GM06990 (cell line): ENCODE measurements around the gene PARPBP.
A peak's percentile ranks its signal among the peaks of the same experiment; 100 is the strongest.
"Not testable (repeated sequence)": the region's sequence is repeated elsewhere in the genome, so short reads cannot be mapped to it uniquely, and the experiment has no call there.

Source experiments
- DNase-seq: peaks from one replicate; pipeline ENCODE4 v3.0.0-alpha.2; 2011; ENCODE audit not compliant: insufficient read length; ENCODE audit errors: extremely low read depth
- H3K27me3 ChIP-seq: replicated peaks from 2 replicates; pipeline ENCODE4 v1.6.0; 2011; ENCODE audit warnings: low read length; ENCODE audit not compliant: control insufficient read depth, insufficient read depth
- H3K36me3 ChIP-seq: 2 replicates; pipeline ENCODE4 v1.5.1; 2011; ENCODE audit warnings: low read length; ENCODE audit not compliant: control insufficient read depth, insufficient read depth
- H3K4me3 ChIP-seq: replicated peaks from 2 replicates; pipeline ENCODE4 v1.5.1; 2011; ENCODE audit warnings: low read depth, mild to moderate bottlenecking, control low read depth, low read length
- TF ChIP-seq, protein P1 (sequence below): IDR thresholded peaks from 2 replicates; pipeline ENCODE4 v1.5.1; 2011; ENCODE audit warnings: low read length, control low read depth, mild to moderate bottlenecking, inconsistent platforms; ENCODE audit not compliant: insufficient read depth, poor library complexity, severe bottlenecking

Gene PARPBP

DNA sequence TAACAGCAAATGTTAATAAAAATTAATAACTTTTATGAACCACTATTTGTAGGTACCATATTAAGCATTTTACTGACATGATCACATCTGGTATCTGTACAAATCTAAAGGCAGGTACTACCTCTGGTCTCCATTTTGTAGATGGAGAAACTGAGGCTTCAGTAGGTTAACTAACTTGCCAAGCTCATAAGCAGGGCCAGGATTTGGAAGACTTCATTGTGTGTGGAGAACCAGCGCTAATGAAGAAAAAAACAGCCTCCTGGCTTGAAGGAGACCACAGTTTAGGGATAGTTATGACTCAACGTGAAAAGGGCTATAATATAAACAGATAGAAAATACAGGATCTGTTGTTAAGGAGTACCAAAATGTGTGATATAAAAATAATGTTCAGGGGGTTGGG, 1.1 kb upstream of the PARPBP start:
- Histone ChIP-seq H3K4me3 (peak overlapping the region; percentile 96), H3K36me3 (no peaks in the 10 kb centered on the region), H3K27me3 (no peaks in the 10 kb centered on the region)
- TF ChIP-seq, protein P1, sequence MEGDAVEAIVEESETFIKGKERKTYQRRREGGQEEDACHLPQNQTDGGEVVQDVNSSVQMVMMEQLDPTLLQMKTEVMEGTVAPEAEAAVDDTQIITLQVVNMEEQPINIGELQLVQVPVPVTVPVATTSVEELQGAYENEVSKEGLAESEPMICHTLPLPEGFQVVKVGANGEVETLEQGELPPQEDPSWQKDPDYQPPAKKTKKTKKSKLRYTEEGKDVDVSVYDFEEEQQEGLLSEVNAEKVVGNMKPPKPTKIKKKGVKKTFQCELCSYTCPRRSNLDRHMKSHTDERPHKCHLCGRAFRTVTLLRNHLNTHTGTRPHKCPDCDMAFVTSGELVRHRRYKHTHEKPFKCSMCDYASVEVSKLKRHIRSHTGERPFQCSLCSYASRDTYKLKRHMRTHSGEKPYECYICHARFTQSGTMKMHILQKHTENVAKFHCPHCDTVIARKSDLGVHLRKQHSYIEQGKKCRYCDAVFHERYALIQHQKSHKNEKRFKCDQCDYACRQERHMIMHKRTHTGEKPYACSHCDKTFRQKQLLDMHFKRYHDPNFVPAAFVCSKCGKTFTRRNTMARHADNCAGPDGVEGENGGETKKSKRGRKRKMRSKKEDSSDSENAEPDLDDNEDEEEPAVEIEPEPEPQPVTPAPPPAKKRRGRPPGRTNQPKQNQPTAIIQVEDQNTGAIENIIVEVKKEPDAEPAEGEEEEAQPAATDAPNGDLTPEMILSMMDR: no peak
- no peak for DNase-seq

DNA sequence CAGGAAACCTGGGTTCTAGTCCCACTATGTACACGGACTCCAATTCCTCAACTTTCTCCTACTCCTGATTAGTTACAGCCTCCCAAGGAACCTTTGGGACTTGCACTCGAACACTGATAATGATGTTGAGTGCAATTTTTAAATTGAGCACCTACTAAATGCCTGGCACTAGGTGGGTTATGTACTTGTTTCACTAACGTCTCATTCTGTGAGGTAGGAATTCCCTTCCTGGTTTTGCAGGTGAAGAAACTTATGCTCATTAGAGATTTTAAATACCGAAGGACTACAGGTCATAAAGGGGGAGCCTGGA, 536 bp downstream of the PARPBP start:
- TF ChIP-seq, protein P1: no peak
- peak overlapping the region; percentile 96 for H3K4me3 ChIP-seq
- H3K36me3 ChIP-seq: peaks cover 2% of the 10 kb centered on the region
- no peak for DNase-seq
- no peaks in the 10 kb centered on the region for H3K27me3 ChIP-seq

DNA sequence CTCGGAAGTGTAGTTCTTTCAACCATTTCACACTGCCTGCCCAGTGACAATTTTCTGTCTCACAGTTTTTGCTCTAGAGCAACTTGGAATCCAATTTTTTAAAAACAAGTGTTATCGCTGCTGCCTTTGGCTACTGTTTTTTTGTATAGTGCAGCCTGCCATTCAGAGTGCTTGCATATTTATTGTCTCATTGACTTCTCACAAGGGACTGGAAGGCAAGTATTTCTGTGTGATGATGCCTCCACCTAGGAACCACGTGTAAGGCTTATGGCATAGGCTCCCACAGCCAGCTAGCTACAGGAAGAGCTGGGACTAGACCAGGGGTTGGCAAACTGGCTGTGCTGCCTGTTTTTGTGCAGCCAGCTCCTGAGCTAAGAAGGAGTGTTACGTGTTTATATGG, 903 bp downstream of the PARPBP start:
- TF ChIP-seq, protein P1: no peak
- Histone ChIP-seq H3K36me3 (peaks cover 2% of the 10 kb centered on the region), H3K27me3 (no peaks in the 10 kb centered on the region), H3K4me3 (peak overlapping the region; percentile 96)
- DNase-seq: no peak

DNA sequence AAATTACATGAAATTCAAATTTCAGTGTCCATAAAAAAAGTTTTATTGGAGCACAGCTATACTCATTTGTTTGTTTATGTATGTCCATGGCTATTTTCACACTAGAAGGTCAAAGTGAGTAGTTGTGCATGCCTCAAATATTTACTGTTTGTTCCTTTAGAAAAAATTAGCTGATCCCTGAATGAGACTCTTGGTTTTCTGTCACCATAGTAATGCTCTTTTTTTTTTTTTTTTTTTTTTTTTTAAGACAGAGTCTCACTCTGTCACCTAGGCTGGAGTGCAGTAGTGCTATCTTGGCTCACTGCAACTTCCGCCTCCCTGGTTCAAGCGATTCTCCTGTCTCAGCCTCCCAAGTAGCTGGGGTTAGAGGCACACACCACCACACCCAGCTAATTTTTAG, 1.3 kb downstream of the PARPBP start:
- not testable (repeated sequence) for H3K36me3 ChIP-seq, DNase-seq, H3K27me3 ChIP-seq
- H3K4me3 ChIP-seq: peak overlapping the region; percentile 96

DNA sequence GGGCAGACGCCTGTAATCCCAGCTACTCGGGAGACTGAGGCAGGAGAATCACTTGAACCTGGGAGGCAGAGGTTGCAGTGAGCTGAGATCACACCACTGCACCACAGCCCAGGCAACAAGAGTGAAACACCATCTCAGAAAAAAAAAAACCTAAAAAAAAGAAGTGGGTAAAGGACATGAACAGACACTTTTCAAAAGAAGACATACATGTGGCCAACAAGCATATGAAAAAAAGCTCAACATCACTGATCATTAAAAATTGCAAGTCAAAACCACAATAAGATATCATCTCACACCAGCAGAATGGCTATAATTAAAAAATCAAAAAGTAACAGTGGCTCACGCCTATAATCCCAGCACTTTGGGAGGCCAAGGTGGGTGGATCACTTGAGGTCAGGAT, 10.7 kb downstream of the PARPBP start:
- DNase-seq, H3K27me3 ChIP-seq, H3K4me3 ChIP-seq, H3K36me3 ChIP-seq: not testable (repeated sequence)

DNA sequence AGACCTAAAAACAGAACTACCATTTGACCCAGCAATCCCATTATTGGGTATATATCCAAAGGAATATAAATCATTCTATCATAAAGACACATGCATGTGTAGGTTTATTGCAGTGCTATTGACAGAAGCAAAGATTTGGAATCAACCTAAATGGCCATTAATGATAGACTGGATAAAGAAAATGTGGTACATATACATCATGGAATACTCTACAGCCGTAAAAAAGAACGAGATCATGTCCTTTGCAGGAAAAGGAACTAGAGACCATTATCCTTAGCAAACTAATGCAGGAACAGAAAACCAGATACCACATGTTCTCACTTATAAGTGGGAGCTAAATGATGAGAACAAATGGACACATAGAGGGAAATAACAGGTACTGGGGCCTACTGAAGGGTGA, 11.5 kb downstream of the PARPBP start:
- not testable (repeated sequence) for DNase-seq, H3K4me3 ChIP-seq, H3K27me3 ChIP-seq, H3K36me3 ChIP-seq

DNA sequence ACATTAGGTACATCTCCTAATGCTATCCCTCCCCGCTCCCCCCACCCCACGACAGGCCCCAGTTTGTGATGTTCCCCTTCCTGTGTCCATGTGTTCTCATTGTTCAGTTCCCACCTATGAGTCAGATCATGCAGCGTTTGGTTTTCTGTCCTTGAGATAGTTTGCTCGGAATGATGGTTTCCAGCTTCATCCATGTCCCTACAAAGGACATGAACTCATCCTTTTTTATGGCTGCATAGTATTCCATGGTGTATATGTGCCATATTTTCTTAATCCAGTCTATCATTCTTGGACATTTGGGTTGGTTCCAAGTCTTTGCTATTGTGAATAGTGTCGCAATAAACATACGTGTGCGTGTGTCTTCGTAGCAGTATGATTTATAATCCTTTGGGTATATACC, 17.6 kb downstream of the PARPBP start:
- H3K4me3 ChIP-seq, H3K36me3 ChIP-seq, DNase-seq, H3K27me3 ChIP-seq: not testable (repeated sequence)

DNA sequence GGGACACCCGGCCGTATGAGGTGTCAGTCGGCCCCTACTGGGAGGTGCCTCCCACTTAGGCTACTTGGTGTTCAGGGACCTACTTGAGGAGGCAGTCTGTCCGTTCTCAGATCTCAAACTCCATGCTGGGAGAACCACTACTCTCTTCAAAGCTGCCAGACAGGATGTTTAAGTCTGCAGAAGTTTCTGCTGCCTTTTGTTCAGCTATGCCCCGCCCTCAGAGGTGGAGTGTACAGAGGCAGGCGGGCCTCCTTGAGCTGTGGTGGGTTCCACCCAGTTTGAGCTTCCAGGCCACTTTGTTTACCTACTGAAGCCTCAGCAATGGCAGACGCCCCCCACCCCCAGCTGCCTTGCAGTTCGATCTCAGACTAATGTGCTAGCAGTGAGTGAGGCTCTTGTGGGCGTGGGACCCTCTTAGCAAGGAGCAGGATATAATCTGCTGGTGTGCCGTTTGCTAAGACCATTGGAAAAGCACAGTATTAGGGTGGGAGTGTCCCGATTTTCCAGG, 22.9 kb downstream of the PARPBP start:
- not testable (repeated sequence) for H3K4me3 ChIP-seq, H3K27me3 ChIP-seq, H3K36me3 ChIP-seq, DNase-seq

DNA sequence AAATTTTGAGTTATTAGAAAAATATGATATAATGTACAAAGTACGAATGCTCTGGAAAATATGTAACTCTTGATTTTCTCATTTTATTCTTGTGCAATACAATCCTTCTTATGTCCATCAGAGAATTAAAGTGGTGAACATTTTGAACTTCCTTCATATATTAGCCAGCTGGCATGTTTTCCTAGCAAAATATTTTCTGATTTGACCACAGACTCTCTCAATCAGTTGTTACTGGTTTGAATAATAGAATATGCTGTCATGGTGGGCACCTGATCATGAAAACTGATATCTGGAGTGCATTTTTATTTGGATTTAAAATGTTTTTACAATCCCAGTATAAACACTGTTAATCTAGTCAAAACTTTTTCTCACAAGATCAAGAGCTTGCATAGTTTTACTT, 24.2 kb downstream of the PARPBP start:
- H3K4me3 ChIP-seq: no peak overlapping the region
- H3K27me3 ChIP-seq: no peaks in the 10 kb centered on the region
- no peak for DNase-seq
- TF ChIP-seq, protein P1: no peak
- H3K36me3 ChIP-seq: no peaks in the 10 kb centered on the region

DNA sequence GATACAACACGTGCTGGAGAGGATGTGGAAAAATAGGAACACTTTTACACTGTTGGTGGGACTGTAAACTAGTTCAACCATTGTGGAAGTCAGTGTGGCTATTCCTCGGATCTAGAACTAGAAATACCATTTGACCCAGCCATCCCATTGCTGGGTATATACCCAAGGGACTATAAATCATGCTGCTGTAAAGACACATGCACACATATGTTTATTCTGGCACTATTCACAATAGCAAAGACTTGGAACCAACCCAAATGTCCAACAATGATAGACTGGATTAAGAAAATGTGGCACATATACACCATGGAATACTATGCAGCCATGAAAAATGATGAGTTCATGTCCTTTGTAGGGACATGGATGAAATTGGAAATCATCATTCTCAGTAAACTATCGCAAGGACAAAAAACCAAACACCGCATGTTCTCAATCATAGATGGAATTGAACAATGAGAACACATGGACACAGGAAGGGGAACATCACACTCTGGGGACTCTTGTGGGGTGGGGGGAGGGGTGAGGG, 27.1 kb downstream of the PARPBP start:
- not testable (repeated sequence) for H3K36me3 ChIP-seq, H3K4me3 ChIP-seq, H3K27me3 ChIP-seq, DNase-seq

DNA sequence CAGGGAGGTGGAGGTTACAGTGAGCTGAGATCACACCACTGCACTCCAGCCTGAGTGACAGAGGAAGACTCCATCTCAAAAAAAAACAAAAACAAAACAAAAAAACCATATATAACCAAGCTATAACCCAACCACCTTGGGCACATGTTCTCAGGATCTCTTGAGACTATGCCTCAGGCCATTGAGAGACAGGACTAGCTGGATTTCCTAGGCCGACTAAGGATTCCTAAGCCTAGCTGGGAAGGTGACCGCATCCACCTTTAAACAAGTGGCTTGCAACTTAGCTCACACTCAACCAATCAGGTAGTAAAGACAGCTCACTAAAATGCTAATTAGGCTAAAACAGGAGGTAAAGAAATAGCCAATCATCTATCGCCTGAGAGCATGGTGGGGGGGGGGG, 35.2 kb downstream of the PARPBP start:
- not testable (repeated sequence) for H3K4me3 ChIP-seq, H3K27me3 ChIP-seq, DNase-seq, H3K36me3 ChIP-seq
